Suppressor macrophage treated with lipopolysaccharide for 4 hours (primary cell): ENCODE measurements around the gene ATP23.
A peak's percentile ranks its signal among the peaks of the same experiment; 100 is the strongest.

Source experiments
- DNase-seq: peaks from one replicate; pipeline ENCODE4 v3.0.0-alpha.2; 2020

The ATP23 gene

DNA sequence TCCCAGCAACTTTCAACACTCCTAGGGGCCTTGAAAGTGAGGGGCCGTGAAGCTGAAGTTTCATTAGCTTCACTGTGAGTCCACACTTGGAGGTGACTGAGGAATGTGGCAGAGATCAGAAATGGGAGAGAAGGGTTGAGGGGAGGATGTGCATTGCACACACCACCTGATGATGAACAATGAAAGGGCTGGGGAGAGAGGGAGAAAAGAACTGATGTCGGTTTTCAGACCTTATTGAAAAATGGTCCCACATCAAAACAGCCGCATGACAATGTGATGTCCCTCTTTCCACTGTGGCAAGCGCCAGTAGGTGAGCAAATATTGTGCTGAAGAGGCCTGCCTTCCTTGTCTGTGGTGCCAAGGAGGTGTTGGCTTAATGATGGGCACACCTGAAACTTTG, 32.3 kb upstream of the ATP23 start:
- DNase-seq, result no peak

DNA sequence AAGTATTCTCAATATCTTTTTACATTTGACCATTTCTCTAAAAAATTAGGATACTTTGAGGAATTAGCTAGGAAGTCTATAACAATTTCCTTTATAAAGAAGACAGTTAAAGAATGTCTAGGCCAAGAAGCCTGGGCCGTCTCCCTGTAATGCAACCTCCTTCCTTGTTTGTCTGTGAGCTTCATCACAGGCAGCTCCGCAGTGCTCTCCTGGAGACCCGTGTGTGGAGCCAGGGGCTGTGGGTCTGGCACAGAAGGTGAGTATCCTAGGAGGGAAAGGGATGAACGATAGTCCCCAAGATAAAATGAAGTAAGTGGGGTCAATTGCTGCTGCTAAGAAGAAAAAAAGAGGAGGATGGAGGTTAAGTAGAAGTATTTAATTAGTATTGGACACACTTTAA, 31.8 kb upstream of the ATP23 start:
- no peak for DNase-seq

DNA sequence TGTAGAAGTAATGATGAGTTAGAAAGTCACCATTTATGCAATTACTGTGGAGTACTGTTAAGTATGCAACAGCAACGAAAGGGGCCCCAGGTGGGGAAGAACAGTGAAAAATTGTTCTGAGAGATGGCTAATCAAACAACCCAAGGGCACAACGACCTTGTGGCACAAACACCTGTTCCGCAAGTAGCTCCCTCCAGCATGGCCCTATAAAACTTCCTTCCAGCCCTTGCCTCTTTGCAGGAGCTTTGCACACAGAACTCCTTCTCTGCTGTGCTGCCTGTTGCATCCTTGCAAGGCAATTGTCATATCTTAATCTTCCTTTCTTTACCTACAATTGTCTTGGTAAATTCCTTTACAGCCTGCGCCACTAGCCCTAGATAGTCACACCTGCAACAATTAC, 23.2 kb upstream of the ATP23 start:
- DNase-seq, result no peak

DNA sequence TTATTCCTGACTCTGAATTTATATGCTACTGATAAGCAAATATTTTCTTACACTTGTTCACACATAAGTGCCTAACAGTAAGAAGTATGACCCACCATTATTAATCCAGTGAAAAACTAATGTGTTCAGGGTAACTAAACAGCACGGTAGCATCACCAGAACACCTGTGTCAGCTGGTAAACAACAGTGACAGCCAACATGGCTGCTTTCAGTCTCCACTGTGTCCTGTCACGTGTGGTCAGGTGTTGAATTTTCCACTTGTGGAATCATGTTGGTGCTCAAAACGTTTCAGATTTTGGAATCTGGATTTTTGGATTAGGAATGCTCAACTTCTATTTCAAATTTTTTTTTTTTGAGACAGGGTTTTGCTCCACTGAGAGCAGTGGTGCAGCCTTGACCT, 14.3 kb upstream of the ATP23 start:
- no peak for DNase-seq

DNA sequence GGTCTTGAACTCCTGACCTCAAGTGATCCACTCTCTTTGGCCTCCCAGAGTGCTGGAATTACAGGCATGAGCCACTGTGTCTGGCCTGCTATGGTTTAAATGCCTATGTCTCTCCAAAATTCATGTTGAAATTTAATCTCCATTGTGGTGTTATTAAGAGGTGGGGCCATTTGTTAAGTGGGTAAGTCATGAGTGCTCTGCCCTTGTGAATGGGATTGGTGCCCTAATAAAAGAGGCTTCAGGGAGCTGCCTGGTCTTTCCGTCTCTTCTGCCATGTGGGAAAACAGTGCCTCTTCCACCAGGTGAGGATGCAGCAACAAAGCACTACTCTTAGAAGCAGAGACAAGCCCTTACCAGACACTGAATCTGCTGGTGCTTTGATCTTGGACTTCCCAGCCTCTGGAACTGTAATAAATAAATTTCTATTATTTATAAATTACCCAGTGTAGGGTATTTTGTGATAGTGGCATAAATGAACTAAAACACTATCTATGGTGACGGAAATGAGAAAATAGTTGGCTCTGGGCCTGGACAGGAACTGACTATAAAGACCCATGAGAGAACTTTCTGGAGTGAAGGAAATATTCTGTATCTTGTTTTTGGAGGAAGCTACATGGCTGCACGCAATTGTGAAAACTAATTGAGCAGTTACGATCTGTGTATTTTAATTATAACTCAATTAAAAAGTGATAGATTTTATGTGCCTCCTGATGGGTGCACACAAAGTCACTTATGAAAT, 12.1 kb upstream of the ATP23 start:
- DNase-seq, result no peak

DNA sequence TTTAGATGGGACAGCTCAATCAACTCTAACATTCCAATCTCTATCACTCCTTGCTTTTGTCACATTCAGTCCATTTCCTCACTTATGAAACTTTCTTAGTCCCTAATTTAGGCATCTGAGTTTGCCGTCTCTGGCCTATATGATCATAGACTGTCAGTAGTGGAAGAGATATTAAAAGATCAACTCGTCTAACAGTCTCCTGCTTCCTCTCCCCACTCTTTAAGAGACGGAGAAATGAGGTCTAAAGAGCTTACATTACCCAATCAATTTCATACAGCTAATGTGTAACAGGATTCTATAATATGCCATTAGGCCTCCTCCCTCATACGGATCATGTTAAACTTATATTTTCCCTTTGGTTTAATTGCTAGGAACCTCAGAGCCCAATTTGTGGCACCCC, 6.5 kb upstream of the ATP23 start:
- no peak for DNase-seq

DNA sequence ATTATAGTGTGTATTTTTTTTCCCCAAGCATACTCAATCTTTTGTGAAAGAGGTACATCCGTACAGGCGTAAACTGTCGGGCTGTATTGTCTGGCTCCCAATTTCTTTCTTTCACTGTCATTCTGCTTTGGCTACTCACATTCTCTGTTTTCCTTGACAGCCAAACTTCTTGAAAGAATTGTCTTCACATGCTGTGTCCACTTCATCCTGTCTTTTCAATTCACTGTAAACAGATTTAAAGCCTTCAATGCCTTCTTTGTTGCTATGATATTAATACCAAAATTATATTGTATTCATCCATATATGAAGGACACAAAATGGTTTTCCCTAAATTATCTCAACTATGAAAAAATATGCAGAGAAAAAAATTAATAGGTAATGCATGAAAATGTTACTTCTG, 6.0 kb upstream of the ATP23 start:
- DNase-seq, result no peak

DNA sequence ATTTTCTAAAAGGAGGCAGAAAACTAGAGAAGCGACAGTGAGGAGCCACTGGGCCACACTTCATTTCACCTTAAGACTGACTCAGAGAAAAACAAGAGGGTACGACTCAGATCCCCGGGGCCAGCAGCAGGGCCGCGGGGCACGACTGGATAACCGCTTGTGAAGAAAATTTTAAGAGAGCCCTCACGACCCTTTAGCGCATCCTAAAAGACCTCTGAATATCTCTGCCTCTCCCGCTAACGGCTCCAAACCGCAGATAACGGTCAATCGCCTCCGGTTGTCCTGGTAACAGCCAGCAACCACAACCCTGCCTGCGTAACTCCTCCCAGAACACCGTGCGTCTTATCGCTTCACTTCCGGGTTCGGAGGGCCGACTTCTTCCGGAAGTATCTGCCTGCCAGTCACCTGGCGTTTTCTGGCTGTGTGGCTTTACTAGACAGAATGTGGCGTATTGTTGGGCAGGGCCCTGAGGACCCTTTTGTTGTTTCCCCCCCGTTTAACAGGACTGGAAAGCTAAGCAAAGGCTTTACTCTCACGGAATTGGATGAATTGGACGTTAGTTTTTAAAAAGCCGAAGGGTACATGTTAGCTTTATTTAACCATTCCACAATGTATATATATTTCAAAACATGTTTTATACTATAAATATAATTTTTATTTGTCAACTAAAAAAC, 5.4 kb upstream of the ATP23 start:
- peak; percentile 92 for DNase-seq

DNA sequence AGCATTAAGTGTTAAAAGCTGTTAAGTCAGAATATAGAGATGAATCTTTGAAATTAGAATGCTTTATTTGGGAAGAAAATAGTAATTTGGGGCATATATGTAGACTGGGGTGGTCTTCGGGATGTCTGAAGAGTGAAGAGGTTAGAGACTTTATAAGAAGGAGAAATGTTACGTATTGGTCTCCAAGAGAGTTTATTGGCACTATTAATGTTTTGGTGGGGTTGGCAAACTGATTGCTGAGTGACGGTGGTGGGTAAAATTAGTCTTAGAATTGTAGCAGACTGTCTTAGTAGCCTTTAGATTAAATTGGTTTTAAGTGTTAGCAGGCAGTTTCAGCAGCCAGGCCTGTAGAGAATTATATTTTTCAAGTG, 4.9 kb upstream of the ATP23 start:
- no peak for DNase-seq

DNA sequence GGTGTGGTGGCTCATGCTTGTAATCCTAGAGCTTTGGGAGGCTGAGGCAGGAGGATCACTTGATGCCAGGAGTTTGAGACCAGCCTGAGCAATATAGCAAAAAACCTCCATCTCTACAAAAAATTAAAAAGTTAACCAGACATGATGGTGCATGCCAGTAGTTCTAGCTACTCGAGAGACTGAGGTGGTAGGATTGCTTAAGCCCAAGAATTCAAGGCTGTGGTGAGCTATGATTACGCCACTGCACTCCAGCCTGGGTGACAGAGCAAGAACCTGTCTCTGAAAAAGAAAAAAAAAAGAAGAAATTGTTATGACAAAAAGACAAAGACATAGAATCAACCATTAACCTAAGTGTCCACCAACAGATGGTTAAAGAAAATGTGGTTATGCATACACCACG, 2.1 kb upstream of the ATP23 start:
- DNase-seq, result no peak

DNA sequence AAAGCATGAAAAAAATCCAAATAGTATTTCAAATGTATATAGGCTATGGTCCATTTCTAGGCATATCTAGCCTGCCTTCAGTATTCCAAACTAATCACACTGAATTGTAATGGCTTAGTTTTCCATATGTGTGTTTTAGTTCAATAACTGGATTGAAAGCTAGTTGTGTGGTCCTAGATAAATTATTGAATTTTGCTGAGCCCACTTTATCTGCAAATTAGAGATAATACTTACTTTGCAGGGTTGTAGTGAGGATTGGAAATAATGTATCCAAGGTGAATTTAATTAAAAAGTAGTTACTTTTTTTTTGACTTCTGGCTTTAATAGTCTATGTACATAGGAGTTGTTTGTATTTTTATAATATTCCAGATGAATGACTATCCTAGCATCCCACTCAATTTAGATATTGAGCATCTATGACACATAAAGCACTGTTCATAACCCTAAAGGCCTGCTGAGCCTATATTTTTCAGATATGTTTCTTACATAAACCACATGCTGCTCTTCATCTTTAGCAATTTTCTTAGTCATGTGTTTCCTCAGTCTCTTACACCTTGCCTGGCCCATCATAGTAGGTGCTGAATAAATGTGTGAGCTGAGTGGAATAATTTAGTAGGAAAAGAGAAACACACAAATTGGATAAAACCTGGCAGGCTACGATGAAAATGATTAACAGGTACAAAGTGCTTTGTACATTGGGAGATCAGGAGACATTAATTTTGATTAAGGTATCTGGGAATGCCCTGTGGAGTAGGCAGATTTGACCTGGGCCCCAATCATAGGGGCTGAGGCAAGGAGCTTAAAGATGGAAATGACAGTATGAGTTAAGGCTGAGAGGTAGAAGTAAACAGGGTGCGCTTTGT, 1.1 kb upstream of the ATP23 start:
- no peak for DNase-seq

DNA sequence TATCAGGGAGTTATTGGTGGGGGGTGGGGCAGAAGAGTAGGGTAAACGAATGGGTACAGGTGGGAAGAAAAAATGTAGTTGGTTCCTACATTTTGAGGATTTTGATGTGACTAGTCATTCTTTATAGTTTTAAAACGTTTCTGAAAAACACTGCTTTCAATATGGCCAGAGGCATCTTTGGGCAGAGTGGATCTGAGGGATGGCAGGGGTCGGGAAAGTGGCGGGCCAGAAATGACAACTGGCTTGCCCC, 527 bp upstream of the ATP23 start:
- no peak for DNase-seq

DNA sequence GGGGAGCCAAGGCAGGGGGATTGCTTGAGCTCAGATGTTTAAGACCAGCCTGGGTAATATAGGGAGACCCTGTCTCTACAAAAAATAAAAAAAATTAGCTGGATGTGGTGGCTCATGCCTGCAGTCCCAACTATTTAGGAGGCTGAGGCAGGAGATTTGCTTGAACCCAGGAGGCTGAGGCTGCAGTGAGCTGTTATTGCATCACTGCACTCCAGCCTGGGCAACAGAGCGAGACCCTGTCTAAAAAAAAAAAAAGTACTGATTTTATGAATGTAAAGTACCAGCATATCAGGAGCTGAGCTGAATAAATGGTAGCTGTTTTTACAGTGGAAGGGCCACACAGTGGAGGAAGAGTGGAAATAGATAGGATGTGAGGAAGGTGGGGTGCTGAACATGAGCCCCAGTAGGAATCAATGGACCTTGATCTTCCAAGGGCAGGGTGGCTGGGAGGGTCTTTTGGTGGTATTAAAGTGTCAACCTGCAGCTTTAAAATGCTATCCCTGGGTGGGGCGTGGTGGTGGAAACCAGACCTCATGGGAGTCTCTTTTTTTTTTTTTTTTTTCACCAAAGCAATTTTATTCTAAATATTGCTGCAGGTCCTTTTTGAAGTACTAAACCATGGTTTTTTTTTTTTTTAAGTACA, 2.2 kb downstream of the ATP23 start:
- no peak for DNase-seq

DNA sequence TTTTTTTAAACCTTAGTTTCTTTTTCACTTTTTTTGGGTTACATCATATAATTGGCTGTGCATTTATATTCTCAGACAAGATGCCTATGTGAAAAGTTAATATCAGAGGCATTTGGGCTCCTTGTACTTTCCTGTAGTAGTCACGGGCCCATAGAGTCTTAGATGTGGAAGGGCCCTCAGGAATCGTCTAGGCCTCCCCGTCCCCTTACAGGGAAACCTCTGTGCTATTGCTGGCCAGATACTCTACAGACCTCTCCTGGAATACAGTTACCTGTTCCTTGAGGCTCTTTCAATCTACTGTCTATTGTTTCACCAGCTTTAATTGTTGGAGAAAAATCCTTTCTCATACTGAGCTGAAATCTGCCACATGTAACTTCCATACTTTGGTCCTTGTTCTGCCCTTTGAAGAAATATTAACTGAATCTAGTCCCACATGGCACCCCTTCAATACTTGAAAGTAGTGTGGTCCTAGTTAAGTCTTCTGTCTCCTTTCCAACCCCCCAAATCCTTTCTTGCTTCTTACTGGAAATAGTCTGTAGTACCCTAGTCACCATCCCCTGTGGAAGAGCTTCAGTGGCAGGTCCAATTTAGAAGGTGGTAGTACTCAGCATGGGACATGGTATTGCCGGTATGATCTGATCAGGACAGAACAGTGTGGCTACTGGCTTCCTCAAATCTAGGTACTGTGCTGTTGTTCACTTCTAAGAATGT, 3.1 kb downstream of the ATP23 start:
- DNase-seq, result no peak

DNA sequence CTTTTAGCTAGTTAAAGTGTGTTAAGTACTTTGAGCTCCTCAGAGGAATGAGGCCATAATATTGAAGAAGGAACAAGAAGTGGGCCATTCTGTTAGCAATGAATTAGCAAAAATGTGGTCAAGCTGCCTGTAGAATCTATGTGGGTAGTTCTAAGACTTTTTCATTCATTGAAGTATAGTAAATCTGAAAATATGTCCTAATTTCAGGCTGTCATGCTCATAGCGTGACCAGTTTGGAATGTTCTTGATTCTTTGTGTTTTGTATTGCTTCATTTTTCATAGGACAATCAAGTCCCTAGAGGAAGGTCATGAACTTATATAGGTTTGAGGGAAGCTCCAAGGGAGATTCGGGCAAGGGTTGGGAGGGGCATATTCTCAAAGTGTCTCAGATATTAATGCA, 11.4 kb downstream of the ATP23 start:
- DNase-seq, result no peak

DNA sequence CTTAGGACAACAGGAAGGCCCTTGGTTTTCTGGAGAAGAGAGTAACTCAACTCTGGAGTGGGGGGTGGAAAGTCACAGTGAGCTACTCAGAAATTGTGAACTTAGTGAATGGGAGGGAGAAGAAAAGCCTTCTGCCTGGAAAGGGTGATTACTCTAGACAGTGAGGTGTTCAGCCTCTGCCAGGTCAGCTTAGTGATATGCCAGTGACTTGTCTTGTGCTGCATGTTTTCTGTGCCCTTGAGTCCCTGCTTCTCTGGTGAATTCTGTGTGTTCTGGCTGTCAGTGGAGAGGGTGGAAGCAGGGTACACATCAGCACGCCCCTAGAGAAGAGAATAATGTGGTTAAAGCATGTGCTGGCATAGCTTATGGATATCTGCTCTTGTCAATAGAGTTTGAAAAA, 13.4 kb downstream of the ATP23 start:
- DNase-seq, result no peak

DNA sequence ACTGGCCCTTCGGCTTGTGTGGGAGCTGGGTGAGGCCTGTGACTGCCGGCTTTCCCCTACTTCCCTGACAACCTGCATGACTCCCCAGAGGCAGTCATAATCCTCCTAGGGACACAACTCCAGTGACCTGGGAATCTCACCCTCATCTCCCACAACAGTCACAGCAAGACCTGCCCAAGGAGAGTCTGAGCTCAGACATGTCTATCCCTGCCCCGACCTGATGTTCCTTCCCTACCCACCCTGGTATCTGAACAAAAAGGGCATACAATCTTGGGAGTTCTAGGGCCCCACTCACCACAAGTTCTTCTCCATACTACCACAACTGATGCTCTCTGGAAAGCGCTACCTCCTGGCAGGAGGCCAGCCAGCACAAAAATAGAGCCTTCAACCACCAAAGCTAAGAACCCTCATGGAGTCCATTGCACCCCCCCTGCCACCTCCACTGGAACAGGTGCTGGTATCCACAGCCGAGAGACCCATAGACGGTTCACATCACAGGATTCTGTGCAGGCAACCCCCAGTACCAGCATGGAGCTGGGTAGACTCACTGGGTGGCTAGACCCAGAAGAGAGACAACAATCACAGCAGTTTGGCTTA, 16.8 kb downstream of the ATP23 start:
- DNase-seq, result no peak

DNA sequence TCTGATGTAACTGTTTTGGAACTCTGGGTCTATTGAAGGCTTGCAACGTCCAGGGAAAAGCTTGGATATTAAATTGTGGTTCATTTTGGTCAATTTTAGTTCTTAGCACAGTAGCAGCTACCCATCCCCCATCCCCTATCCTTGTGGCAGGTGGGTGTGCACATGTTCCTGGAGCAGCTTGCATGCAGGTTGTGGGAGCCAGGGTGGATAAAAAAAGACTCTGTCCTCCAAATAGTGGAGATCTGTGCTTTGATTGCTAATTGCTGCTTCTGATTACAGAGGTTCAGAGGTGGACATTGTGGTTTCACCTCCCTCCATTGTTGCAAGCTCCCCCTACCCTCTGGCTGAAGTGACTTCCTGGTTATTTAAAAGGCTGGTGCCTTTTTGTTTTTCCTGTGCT, 23.1 kb downstream of the ATP23 start:
- DNase-seq, result no peak

DNA sequence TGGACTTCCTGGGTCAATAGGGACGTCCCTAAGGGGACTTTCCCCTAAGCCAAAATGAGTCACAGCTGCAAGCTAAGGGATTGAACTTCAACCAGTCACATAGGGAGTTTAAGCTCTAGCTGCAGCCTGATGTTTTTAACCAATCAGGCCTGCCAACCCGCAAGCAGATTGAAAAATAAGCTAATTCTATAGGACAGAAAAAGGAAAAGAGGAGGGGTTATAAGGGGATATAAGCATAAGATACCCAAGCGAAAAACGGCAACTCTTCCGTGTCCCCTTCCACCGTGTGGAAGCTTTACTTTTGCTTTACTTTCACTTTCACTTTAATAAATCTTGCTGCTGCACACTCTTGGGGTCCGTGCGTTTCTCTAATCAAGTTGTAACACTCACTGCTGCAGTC, 24.4 kb downstream of the ATP23 start:
- no peak for DNase-seq

DNA sequence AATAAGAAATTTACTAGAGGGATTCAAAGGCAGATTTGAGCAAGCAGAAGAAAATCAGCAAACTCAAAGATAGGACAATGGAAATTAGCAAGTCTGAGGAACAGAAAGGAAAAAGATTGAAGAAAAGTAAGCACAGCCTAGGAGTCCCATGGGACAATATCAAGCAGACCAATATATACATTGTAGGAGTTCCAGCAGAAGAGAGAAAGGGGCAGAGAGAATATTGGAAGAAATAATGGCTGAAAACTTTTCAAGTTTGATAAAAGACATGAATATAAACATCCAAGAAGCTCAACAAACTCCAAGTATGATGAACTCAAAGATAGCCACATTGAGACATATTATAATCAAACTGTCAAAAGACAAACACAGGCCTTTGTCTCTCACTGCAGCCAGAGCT, 25.2 kb downstream of the ATP23 start:
- DNase-seq, result no peak

DNA sequence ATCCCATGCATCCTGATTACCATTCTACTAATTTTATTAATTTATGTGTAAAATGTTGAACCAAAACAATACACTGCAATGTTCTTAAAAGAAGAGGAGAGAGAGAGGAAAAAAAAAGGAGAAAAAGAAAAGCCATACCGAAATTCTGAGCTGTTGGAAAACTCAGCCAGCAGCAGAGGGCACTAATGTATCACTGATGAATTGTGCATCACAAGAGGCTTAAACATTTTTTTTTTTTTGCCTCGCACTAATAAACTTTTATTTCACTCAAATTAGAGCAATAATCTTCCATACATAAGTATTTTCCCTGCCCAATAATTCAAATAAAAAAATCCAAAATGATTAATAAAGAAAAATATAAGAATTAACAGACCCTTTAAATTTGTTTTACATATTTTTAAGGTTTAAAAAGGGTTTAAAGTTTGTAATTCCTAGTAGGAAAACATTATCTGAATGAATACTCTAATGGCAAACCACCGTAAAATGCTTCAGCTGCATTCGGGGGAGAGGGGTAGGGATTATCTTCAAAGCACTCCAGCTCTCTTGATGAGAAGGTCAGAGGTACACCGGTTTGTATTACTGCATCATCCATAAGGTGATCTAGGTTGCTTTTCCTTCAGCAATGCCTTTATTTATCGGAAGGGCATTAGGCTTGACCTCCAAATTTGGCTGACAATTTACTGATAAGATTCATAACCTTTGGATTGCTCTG, 41.9 kb downstream of the ATP23 start:
- DNase-seq, result peak; percentile 35

DNA sequence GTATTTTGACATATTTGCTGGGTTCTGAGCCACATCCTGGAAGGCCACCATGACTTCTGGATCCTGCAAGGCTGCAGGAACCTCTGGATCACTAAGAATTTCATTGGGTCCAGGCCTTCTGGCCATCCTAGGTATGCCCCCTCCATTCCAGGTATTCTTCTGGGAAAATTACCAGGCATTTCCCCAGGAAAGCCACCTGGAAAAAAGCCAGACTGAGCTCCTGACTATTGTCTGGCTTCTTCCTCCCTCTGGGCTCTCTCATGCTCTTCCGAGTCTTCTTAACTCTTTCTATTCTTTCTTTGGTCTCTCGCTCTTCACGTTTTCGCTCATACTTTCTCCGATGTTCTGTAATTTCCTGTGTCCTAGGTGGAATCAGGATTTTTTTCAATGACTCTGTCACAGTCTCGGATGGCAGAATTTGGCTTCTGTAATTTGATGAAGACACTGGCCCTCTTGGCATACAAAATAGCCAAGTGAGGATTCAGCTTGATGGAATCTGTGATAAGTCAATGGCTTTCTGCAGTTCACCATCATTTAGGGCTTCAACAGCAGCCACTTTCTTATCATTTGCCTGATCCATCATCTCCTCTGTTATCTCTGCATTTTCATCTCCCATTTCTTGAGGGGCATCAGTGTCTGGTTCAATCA, 42.6 kb downstream of the ATP23 start:
- no peak for DNase-seq
